ENCODE data around the gene ECE1. TPM values are rescaled to one million over a fixed set of nuclear protein-coding genes. Genes with fewer than 3 reads are reported as not detected.
A peak's percentile ranks its signal among the peaks of the same experiment; 100 is the strongest.

The ECE1 gene
- total and polyA plus RNA-seq, 10 of the 15 experiments (the other 5 are each of a cell fraction or from before 2014, with no cell fraction given): 0.97 to 81.0 (median 37.0) TPM

GRCh38 chr1:21290546-21290944 is 282 bp upstream of the ECE1 start:
- ChIA-PET RAD21 (ENCODE audit: unreplicated experiment) (interaction anchor here (0.6 to 2.0 kb wide), 9 partner anchors 20 to 78 kb away, joined by 3 to 9 read pairs (median 7); no protein-coding TSS in a partner anchor), CTCF (interaction anchor here (0.8 to 19.3 kb wide), 8 partner anchors 11 to 55 kb away, joined by 3 to 131 read pairs (median 6); no protein-coding TSS in a partner anchor), POLR2A (interaction anchor here (2.9 to 7.1 kb wide), 3 partner anchors 34 to 54 kb away, joined by 14 to 88 read pairs (median 71); no protein-coding TSS in a partner anchor), SMC1A (ENCODE audit: uncharacterized antibody, unreplicated experiment) (interaction anchor here (0.6 to 7.7 kb wide), 10 partner anchors 9 to 78 kb away, joined by 3 to 123 read pairs (median 5); no protein-coding TSS in a partner anchor)
- DNase-seq (ENCODE audit: low read depth, low spot score): peak; percentile 43
- H2AFZ ChIP-seq (ENCODE audit: control insufficient read depth, low read depth, low read length): no peak overlapping the region
- peak overlapping the region; percentile 72 for H3K27ac ChIP-seq (ENCODE audit: control insufficient read depth, insufficient read depth)
- WGBS (ENCODE audit: insufficient coverage, insufficient replicate concordance, low lambda C conversion rate, missing lambda C conversion rate): 0% methylated on average over 9 of the region's 9 CpGs
- H3K36me3 ChIP-seq (ENCODE audit: control insufficient read depth in 2 of 2, insufficient read depth in 2 of 2, low read length in 1 of 2): no peaks in the 10 kb centered on the region; a peak in 1 of 4 replicates
- intact Hi-C loops (cut with micrococcal nuclease; ENCODE audit: unreplicated experiment): loop anchor here (1.0 kb wide), 1 partner anchor 46 kb away; no protein-coding TSS in a partner anchor
- H3K9me3 ChIP-seq (replicated peaks; ENCODE audit: control insufficient read depth, insufficient read depth, low read length): no peaks in the 10 kb centered on the region
- no peaks in the 10 kb centered on the region for H3K27me3 ChIP-seq (replicated peaks in 1 of 2; ENCODE audit: control insufficient read depth in 2 of 2, insufficient read depth in 2 of 2, low read length in 1 of 2)
- in situ Hi-C loops (cut with MboI): no loop called here
- ATAC-seq: peak; percentile 26
- no peaks in the 10 kb centered on the region for H4K20me1 ChIP-seq (ENCODE audit: control insufficient read depth, insufficient read depth)
- peak overlapping the region; percentile 80; the same call in 1 of the 2 replicates for H3K4me3 ChIP-seq
- peak overlapping the region; percentile 55 for H3K9ac ChIP-seq (ENCODE audit: control insufficient read depth, insufficient read depth, low read length)
- H3K4me2 ChIP-seq (ENCODE audit: control insufficient read depth, insufficient read depth): peak overlapping the region; percentile 95
- no TSS peak for BruUV-seq (replicated peaks)
- no peaks in the 10 kb centered on the region; the same call in 1 of the 2 replicates for H3K79me2 ChIP-seq (ENCODE audit: control insufficient read depth, insufficient read depth, low read length)
- FAIRE-seq: peak; percentile 93
- peaks cover 58% of the 10 kb centered on the region for H3K4me1 ChIP-seq (ENCODE audit: control insufficient read depth, insufficient read depth, low read length)
- no peak for TF ChIP-seq PAX8 (IDR thresholded peaks at IDR 0.05)
- TF ChIP-seq CHD4 (IDR thresholded peaks at IDR 0.05): no peak
- TF ChIP-seq RCOR1 (conservative IDR thresholded peaks at IDR 0.05; ENCODE audit: low read depth, low read length): 0 out of 2 replicates have a peak, but pooled peaks have one; percentile 22
- peak; percentile 64; the same call in 1 of the 2 replicates for TF ChIP-seq MTA2 (IDR thresholded peaks at IDR 0.05; ENCODE audit: low read depth)
- TF ChIP-seq, protein P1, sequence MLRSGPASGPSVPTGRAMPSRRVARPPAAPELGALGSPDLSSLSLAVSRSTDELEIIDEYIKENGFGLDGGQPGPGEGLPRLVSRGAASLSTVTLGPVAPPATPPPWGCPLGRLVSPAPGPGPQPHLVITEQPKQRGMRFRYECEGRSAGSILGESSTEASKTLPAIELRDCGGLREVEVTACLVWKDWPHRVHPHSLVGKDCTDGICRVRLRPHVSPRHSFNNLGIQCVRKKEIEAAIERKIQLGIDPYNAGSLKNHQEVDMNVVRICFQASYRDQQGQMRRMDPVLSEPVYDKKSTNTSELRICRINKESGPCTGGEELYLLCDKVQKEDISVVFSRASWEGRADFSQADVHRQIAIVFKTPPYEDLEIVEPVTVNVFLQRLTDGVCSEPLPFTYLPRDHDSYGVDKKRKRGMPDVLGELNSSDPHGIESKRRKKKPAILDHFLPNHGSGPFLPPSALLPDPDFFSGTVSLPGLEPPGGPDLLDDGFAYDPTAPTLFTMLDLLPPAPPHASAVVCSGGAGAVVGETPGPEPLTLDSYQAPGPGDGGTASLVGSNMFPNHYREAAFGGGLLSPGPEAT (IDR thresholded peaks at IDR 0.05; ENCODE audit: low read depth): peak; percentile 45; the same call in 1 of the 2 replicates
- TF ChIP-seq TAF1 (IDR thresholded peaks at IDR 0.05; ENCODE audit: borderline replicate concordance, low read depth, low read length): 0 out of 2 replicates have a peak, but pooled peaks have one; percentile 15
- TF ChIP-seq SMC3 (IDR thresholded peaks at IDR 0.05; ENCODE audit: borderline replicate concordance, low read length): peak; percentile 9; the same call in 1 of the 2 replicates
- TF ChIP-seq, protein P2, sequence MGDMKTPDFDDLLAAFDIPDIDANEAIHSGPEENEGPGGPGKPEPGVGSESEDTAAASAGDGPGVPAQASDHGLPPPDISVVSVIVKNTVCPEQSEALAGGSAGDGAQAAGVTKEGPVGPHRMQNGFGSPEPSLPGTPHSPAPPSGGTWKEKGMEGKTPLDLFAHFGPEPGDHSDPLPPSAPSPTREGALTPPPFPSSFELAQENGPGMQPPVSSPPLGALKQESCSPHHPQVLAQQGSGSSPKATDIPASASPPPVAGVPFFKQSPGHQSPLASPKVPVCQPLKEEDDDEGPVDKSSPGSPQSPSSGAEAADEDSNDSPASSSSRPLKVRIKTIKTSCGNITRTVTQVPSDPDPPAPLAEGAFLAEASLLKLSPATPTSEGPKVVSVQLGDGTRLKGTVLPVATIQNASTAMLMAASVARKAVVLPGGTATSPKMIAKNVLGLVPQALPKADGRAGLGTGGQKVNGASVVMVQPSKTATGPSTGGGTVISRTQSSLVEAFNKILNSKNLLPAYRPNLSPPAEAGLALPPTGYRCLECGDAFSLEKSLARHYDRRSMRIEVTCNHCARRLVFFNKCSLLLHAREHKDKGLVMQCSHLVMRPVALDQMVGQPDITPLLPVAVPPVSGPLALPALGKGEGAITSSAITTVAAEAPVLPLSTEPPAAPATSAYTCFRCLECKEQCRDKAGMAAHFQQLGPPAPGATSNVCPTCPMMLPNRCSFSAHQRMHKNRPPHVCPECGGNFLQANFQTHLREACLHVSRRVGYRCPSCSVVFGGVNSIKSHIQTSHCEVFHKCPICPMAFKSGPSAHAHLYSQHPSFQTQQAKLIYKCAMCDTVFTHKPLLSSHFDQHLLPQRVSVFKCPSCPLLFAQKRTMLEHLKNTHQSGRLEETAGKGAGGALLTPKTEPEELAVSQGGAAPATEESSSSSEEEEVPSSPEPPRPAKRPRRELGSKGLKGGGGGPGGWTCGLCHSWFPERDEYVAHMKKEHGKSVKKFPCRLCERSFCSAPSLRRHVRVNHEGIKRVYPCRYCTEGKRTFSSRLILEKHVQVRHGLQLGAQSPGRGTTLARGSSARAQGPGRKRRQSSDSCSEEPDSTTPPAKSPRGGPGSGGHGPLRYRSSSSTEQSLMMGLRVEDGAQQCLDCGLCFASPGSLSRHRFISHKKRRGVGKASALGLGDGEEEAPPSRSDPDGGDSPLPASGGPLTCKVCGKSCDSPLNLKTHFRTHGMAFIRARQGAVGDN (IDR thresholded peaks at IDR 0.05): no peak
- no peak for TF ChIP-seq PBX3 (IDR thresholded peaks at IDR 0.05; ENCODE audit: insufficient replicate concordance, low read depth, low read length)
- TF ChIP-seq NR2F1 (conservative IDR thresholded peaks at IDR 0.05): no peak
- no peak for TF ChIP-seq ZBED1 (IDR thresholded peaks at IDR 0.05; ENCODE audit: borderline replicate concordance)
- TF ChIP-seq SPI1 (IDR thresholded peaks at IDR 0.05; ENCODE audit: borderline replicate concordance, insufficient read depth, low read depth, low read length): peak; percentile 99
- TF ChIP-seq CHD1 (IDR thresholded peaks at IDR 0.05; ENCODE audit: low read depth, low read length): no peak
- peak; percentile 59; the same call in 1 of the 2 replicates for TF ChIP-seq RUNX3 (IDR thresholded peaks at IDR 0.05; ENCODE audit: low read length)
- TF ChIP-seq, protein P3, sequence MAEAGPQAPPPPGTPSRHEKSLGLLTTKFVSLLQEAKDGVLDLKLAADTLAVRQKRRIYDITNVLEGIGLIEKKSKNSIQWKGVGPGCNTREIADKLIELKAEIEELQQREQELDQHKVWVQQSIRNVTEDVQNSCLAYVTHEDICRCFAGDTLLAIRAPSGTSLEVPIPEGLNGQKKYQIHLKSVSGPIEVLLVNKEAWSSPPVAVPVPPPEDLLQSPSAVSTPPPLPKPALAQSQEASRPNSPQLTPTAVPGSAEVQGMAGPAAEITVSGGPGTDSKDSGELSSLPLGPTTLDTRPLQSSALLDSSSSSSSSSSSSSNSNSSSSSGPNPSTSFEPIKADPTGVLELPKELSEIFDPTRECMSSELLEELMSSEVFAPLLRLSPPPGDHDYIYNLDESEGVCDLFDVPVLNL (IDR thresholded peaks at IDR 0.05; ENCODE audit: low read depth, low read length): no peak
- TF ChIP-seq SREBF2 (IDR thresholded peaks at IDR 0.05; ENCODE audit: low read length): no peak
- no peak for TF ChIP-seq CBFB (IDR thresholded peaks at IDR 0.05; ENCODE audit: low read depth)

Data from GM12878 (cell line).